MM.1S (cell line): ENCODE measurements around the gene GLUD1.

ENCODE experiments used
- CTCF ChIP-seq: fragments of 300-600 bp; sonication (generic); IDR thresholded peaks from 2 replicates; pipeline ENCODE4 v1.5.1; 2016; ENCODE audit warnings: antibody characterized with exemption, low read length, mixed read lengths
- EZH2phosphoT487 ChIP-seq: fragments of 300-600 bp; sonication (generic); IDR thresholded peaks from 2 replicates; pipeline ENCODE4 v1.6.1; 2018; ENCODE audit warnings: antibody characterized with exemption, low read length

GRCh38 chr10:87079106-87079836 is 15.4 kb downstream of the GLUD1 start:
- TF ChIP-seq EZH2phosphoT487 (no peak), CTCF (no peak)
